K562 (cell line): ENCODE measurements around the gene AKNA. TPM values are rescaled to one million over a fixed set of nuclear protein-coding genes. Genes with fewer than 3 reads are reported as not detected.

Experiments
- ATAC-seq: fragments of 200-7000 bp; cut with Tn5 transposase; 3 replicates; pipeline ENCODE4 v1.9.1; 2020; ENCODE audit warnings: moderate library complexity
- BruUV-seq: library from RNA; stranded (reverse); fragments of 400-500 nt; replicated peaks from 2 replicates; lab custom pipeline; 2021; lab: Mats Ljungman, UMichigan
- CTCF ChIA-PET: fragments of 300-600 bp; formaldehyde crosslinking; extraction: SDS; loops from one replicate; lab custom pipeline; 2021; ENCODE audit warnings: low intra/inter-chr PET ratio; lab: Yijun Ruan, JAX
- POLR2A ChIA-PET: fragments of 300-600, 350-650 bp; sonication (Branson Sonifier 250); formaldehyde crosslinking; extraction: SDS; loops from one replicate; lab custom pipeline; 2021; ENCODE audit warnings: antibody characterized with exemption, inconsistent platforms; lab: Yijun Ruan, JAX
- DNase-seq, 4 experiments: peaks; one replicate each; pipeline versions ENCODE4 v3.0.0 to v3.0.0-alpha.2; 2011 to 2018; ENCODE audit warnings: low spot score in 3 of 4, mixed read lengths in 3 of 4; ENCODE audit errors: extremely low read depth in 1 of 4
- FAIRE-seq: peaks from 2 replicates; lab custom pipeline; 2011; peaks lifted over from hg19 to GRCh38; lab: Jason Lieb, UNC
- H2AFZ ChIP-seq: 2 replicates; pipeline ENCODE4 v1.6.0; 2011; ENCODE audit warnings: low read depth, low read length, control low read depth, inconsistent platforms
- H3K27ac ChIP-seq: fragments of 200-600 bp; 3 replicates; pipeline ENCODE4 v1.8.0; 2011; ENCODE audit warnings: low read depth, mild to moderate bottlenecking, control low read depth, inconsistent platforms, low read length, moderate library complexity, mixed read lengths; ENCODE audit errors: extremely low read depth
- H3K27me3 ChIP-seq, 2 experiments: fragments of 300-600 bp in 1 of 2; 2 replicates in 1 of 2; 3 replicates in 1 of 2; pipeline versions ENCODE4 v1.6.0 to v1.8.0; 2011; ENCODE audit warnings: inconsistent platforms in 2 of 2, low read length in 2 of 2, mild to moderate bottlenecking in 1 of 2, mixed read lengths in 1 of 2, moderate library complexity in 1 of 2; ENCODE audit not compliant: control insufficient read depth in 2 of 2, insufficient read depth in 2 of 2
- H3K36me3 ChIP-seq: fragments of 300-600 bp; 3 replicates; pipeline ENCODE4 v1.8.0; 2011; ENCODE audit warnings: mild to moderate bottlenecking, low read length, inconsistent platforms; ENCODE audit not compliant: control insufficient read depth, insufficient read depth
- H3K4me1 ChIP-seq, 2 experiments: fragments of 200-600 bp in 1 of 2; replicated peaks in 1 of 2; 2 replicates in 1 of 2; 3 replicates in 1 of 2; pipeline versions ENCODE4 v1.5.1 to v1.8.0; 2011; ENCODE audit warnings: inconsistent platforms in 2 of 2, low read length in 2 of 2, mild to moderate bottlenecking in 1 of 2, mixed read lengths in 1 of 2, moderate library complexity in 1 of 2; ENCODE audit not compliant: control insufficient read depth in 2 of 2, insufficient read depth in 2 of 2
- H3K4me2 ChIP-seq: 2 replicates; pipeline ENCODE4 v1.6.1; 2011; ENCODE audit warnings: low read length, control low read depth, inconsistent platforms, mixed read lengths; ENCODE audit not compliant: insufficient read depth
- H3K4me3 ChIP-seq: fragments of 200-600 bp; sonication (generic), shearing (Covaris generic); 2 replicates; pipeline ENCODE4 v1.5.1; 2016; ENCODE audit warnings: control low read depth, inconsistent platforms
- H3K79me2 ChIP-seq: fragments of 200-600 bp; 3 replicates; pipeline ENCODE4 v1.8.0; 2011; ENCODE audit warnings: low read length, inconsistent platforms; ENCODE audit not compliant: control insufficient read depth, insufficient read depth
- H3K9ac ChIP-seq, 2 experiments: 2 replicates each; pipeline versions ENCODE4 v1.6.0 to v1.6.1; 2011; ENCODE audit warnings: low read depth in 2 of 2, low read length in 2 of 2, control low read depth in 1 of 2, inconsistent platforms in 1 of 2, mild to moderate bottlenecking in 1 of 2, mixed read lengths in 1 of 2; ENCODE audit not compliant: insufficient read depth in 1 of 2
- H3K9me1 ChIP-seq: one replicate; pipeline ENCODE4 v1.6.0; 2011; ENCODE audit warnings: inconsistent platforms, mild to moderate bottlenecking, low read length, moderate library complexity; ENCODE audit not compliant: control insufficient read depth, insufficient read depth
- H3K9me3 ChIP-seq: replicated peaks from 2 replicates; pipeline ENCODE4 v1.5.1; 2011; ENCODE audit warnings: low read depth, low read length, inconsistent platforms; ENCODE audit not compliant: control insufficient read depth, insufficient read depth
- H4K20me1 ChIP-seq: replicated peaks from 2 replicates; pipeline ENCODE4 v1.6.1; 2011; ENCODE audit warnings: low read length, inconsistent platforms, mixed read lengths; ENCODE audit not compliant: control insufficient read depth, insufficient read depth
- PTRF ChIP-seq: fragments of 450-650 bp; IDR thresholded peaks from 2 replicates; pipeline ENCODE4 v1.6.1; 2016; ENCODE audit warnings: mild to moderate bottlenecking, missing genetic modification characterization, missing compliant biosample characterization
- SETDB1 ChIP-seq: IDR thresholded peaks from one replicate; pipeline ENCODE4 v1.6.1; 2012; ENCODE audit warnings: low read length, control low read depth, inconsistent platforms
- SRSF1 ChIP-seq: fragments of 200-400 bp; formaldehyde crosslinking; IDR thresholded peaks from 2 replicates; pipeline ENCODE4 v1.6.1; 2017; ENCODE audit warnings: mild to moderate bottlenecking, low read depth, low read length, moderate library complexity
- WGBS: fragments of 100-300 bp; shearing (Covaris generic); methylation state at CpG from one replicate; pipeline ENCODE4 v1.1.6; 2016; ENCODE audit warnings: low coverage, mixed read lengths; ENCODE audit not compliant: insufficient coverage; ENCODE audit errors: missing lambda C conversion rate; 5-methylcytosine and 5-hydroxymethylcytosine counted together
- in situ Hi-C: fragments of 300-500 bp; cut with MboI; formaldehyde crosslinking; loops from 4 replicates; pipeline ENCODE4 v1.15.0; 2018; ENCODE audit warnings: inconsistent platforms, mixed read lengths
- intact Hi-C: fragments of 100-400 bp; cut with micrococcal nuclease; formaldehyde crosslinking; loops from 2 replicates; pipeline ENCODE4 v1.14.2; 2022
- polyA plus RNA-seq, 8 experiments: library from polyadenylated mRNA; depleted of rRNA in 4 of 8; stranded (reverse) in 5 of 8; unstranded in 3 of 8; fragments of >200 nt; fragmentation: Nextera tagmentation in 2 of 8; fragmentation: Illumina TruSeq in 1 of 8; extraction: Ambion mirVana in 2 of 8; extraction: Trizol in 1 of 8; gene quantifications; 2 replicates each; pipeline versions ENCODE4 v1.2.1 to v1.2.3, GENCODE V29; 2011 to 2014; ENCODE audit warnings: inconsistent platforms in 1 of 8, missing spikeins in 1 of 8
- total RNA-seq, 7 experiments: library from RNA; depleted of rRNA in 6 of 7; stranded (reverse); fragments of >200 nt in 6 of 7; fragmentation: Illumina TruSeq in 2 of 7; extraction: Trizol in 2 of 7; gene quantifications; 2 replicates each; pipeline versions ENCODE4 v1.2.1 to v1.2.3, GENCODE V29; 2011 to 2021; ENCODE audit warnings: low replicate concordance in 1 of 7
- TF ChIP-seq, protein P1 (sequence below): fragments of 450-650 bp; IDR thresholded peaks from 2 replicates; pipeline ENCODE4 v1.6.1; 2016
- TF ChIP-seq, protein P2 (sequence below), 2 experiments: fragments of 450-650 bp; IDR thresholded peaks; 2 replicates each; pipeline ENCODE4 v1.6.1; 2018; ENCODE audit warnings: mild to moderate bottlenecking in 2 of 2, low read depth in 1 of 2; ENCODE audit not compliant: partially characterized antibody in 2 of 2
- TF ChIP-seq, protein P3 (sequence below): sonication (generic); formaldehyde crosslinking; IDR thresholded peaks from 2 replicates; pipeline ENCODE4 v1.8.0; 2023; ENCODE audit warnings: mild to moderate bottlenecking, missing genetic modification reagents
- TF ChIP-seq, protein P4 (sequence below): sonication (generic); formaldehyde crosslinking; IDR thresholded peaks from 2 replicates; pipeline ENCODE4 v1.8.0; 2022; ENCODE audit warnings: mild to moderate bottlenecking, missing genetic modification reagents, borderline replicate concordance

Gene AKNA
- total and polyA plus RNA-seq, 9 of the 15 experiments (the other 6 are each of a cell fraction or from before 2014, with no cell fraction given), result 0.29 to 20.5 (median 3.9) TPM

DNA sequence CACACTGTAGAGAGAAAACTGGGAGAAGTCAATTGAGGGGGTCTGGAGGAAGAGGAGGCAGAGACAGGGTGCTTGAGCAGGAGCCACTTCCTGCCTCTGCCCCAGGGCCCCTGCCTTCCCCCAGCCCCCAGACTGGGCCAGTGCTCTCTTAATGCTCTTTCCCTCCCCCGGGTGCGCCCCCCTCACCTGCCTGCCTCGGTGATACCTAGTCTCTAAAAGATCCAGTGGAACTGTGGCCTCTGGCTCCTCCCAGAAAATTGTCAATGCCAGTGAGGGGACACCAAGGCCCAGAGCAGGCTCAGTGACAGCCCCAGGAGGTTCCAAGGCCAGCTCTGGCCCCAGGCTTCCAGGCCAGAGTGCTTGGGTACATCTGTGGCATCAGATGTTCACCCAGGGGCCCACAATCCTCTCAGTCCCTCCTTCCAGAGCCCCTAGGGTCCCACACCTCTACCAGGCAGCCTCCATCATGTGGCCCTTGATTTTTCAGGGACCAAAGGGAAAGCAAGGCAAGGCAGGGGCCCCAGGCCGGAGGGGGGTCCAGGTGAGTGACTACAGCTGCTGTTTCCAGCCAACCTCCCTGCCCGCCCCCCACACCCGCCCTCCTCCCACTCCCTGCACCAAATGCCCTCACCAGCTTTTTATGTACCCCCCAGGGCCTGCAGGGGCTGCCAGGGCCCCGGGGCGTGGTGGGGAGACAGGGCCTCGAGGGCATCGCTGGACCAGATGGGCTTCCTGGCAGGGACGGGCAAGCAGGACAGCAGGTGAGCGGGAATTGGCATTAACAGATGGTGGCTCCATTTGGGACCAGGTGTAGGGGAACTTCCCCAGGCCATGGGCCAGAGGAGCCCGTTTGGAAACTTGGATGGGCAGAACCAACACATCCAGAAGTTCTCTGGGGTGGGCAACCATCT is 98.0 kb downstream of the AKNA start:
- BruUV-seq, result no TSS peak
- intact Hi-C loops, result loop anchor here (2.0 to 5.0 kb wide), 2 partner anchors 135 to 553 kb away; partner anchors contain the start of gene COL27A1
- Histone ChIP-seq H3K36me3 (no peaks in the 10 kb centered on the region), H3K27me3 (peaks cover 0 to 32% of the 10 kb centered on the region in 2 experiments; a peak in 2 of 5 replicates), H4K20me1 (peaks cover 6% of the 10 kb centered on the region; the same call in 1 of the 2 replicates), H3K4me1 (peaks cover 0 to 4% of the 10 kb centered on the region in 2 experiments; a peak in 2 of 5 replicates), H3K79me2 (no peaks in the 10 kb centered on the region), H3K4me2 (no peak overlapping the region), H2AFZ (no peak overlapping the region), H3K27ac (no peak overlapping the region), H3K9me1 (no peaks in the 10 kb centered on the region), H3K9ac (no peak overlapping the region), H3K4me3 (no peak overlapping the region), H3K9me3 (0 out of 2 replicates have a peak, but pooled peaks cover under 1% of the 10 kb centered on the region)
- ChIA-PET CTCF (interaction anchor here (1.5 kb wide), 2 partner anchors 51 to 181 kb away, joined by 10 to 13 read pairs; no protein-coding TSS in a partner anchor), POLR2A (interaction anchor here (0.7 to 1.7 kb wide), 3 partner anchors 16 to 181 kb away, joined by 3 to 6 read pairs (median 4); no protein-coding TSS in a partner anchor)
- FAIRE-seq, result no peak
- WGBS, result 0% methylated on average over 11 of the region's 13 CpGs
- ATAC-seq, result no peak
- in situ Hi-C loops, result loop anchor here (10.0 kb wide), 3 partner anchors 135 to 605 kb away; partner anchors contain the start of gene COL27A1
- DNase-seq, result no peak
- TF ChIP-seq, protein P1, sequence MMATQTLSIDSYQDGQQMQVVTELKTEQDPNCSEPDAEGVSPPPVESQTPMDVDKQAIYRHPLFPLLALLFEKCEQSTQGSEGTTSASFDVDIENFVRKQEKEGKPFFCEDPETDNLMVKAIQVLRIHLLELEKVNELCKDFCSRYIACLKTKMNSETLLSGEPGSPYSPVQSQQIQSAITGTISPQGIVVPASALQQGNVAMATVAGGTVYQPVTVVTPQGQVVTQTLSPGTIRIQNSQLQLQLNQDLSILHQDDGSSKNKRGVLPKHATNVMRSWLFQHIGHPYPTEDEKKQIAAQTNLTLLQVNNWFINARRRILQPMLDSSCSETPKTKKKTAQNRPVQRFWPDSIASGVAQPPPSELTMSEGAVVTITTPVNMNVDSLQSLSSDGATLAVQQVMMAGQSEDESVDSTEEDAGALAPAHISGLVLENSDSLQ, result no peak
- no peak for TF ChIP-seq SRSF1
- TF ChIP-seq PTRF (tag), result no peak
- TF ChIP-seq SETDB1, result no peak
- TF ChIP-seq, protein P2, sequence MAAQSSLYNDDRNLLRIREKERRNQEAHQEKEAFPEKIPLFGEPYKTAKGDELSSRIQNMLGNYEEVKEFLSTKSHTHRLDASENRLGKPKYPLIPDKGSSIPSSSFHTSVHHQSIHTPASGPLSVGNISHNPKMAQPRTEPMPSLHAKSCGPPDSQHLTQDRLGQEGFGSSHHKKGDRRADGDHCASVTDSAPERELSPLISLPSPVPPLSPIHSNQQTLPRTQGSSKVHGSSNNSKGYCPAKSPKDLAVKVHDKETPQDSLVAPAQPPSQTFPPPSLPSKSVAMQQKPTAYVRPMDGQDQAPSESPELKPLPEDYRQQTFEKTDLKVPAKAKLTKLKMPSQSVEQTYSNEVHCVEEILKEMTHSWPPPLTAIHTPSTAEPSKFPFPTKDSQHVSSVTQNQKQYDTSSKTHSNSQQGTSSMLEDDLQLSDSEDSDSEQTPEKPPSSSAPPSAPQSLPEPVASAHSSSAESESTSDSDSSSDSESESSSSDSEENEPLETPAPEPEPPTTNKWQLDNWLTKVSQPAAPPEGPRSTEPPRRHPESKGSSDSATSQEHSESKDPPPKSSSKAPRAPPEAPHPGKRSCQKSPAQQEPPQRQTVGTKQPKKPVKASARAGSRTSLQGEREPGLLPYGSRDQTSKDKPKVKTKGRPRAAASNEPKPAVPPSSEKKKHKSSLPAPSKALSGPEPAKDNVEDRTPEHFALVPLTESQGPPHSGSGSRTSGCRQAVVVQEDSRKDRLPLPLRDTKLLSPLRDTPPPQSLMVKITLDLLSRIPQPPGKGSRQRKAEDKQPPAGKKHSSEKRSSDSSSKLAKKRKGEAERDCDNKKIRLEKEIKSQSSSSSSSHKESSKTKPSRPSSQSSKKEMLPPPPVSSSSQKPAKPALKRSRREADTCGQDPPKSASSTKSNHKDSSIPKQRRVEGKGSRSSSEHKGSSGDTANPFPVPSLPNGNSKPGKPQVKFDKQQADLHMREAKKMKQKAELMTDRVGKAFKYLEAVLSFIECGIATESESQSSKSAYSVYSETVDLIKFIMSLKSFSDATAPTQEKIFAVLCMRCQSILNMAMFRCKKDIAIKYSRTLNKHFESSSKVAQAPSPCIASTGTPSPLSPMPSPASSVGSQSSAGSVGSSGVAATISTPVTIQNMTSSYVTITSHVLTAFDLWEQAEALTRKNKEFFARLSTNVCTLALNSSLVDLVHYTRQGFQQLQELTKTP (IDR thresholded peaks at IDR 0.05; ENCODE audit: low read depth in 1 of 2, partially characterized antibody in 2 of 2), result no peak
- TF ChIP-seq, protein P3, sequence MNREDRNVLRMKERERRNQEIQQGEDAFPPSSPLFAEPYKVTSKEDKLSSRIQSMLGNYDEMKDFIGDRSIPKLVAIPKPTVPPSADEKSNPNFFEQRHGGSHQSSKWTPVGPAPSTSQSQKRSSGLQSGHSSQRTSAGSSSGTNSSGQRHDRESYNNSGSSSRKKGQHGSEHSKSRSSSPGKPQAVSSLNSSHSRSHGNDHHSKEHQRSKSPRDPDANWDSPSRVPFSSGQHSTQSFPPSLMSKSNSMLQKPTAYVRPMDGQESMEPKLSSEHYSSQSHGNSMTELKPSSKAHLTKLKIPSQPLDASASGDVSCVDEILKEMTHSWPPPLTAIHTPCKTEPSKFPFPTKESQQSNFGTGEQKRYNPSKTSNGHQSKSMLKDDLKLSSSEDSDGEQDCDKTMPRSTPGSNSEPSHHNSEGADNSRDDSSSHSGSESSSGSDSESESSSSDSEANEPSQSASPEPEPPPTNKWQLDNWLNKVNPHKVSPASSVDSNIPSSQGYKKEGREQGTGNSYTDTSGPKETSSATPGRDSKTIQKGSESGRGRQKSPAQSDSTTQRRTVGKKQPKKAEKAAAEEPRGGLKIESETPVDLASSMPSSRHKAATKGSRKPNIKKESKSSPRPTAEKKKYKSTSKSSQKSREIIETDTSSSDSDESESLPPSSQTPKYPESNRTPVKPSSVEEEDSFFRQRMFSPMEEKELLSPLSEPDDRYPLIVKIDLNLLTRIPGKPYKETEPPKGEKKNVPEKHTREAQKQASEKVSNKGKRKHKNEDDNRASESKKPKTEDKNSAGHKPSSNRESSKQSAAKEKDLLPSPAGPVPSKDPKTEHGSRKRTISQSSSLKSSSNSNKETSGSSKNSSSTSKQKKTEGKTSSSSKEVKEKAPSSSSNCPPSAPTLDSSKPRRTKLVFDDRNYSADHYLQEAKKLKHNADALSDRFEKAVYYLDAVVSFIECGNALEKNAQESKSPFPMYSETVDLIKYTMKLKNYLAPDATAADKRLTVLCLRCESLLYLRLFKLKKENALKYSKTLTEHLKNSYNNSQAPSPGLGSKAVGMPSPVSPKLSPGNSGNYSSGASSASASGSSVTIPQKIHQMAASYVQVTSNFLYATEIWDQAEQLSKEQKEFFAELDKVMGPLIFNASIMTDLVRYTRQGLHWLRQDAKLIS (CRISPR knock-in tag), result no peak
- TF ChIP-seq, protein P4, sequence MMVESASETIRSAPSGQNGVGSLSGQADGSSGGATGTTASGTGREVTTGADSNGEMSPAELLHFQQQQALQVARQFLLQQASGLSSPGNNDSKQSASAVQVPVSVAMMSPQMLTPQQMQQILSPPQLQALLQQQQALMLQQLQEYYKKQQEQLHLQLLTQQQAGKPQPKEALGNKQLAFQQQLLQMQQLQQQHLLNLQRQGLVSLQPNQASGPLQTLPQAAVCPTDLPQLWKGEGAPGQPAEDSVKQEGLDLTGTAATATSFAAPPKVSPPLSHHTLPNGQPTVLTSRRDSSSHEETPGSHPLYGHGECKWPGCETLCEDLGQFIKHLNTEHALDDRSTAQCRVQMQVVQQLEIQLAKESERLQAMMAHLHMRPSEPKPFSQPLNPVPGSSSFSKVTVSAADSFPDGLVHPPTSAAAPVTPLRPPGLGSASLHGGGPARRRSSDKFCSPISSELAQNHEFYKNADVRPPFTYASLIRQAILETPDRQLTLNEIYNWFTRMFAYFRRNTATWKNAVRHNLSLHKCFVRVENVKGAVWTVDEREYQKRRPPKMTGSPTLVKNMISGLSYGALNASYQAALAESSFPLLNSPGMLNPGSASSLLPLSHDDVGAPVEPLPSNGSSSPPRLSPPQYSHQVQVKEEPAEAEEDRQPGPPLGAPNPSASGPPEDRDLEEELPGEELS, result no peak
